CD14-positive monocyte (primary cell): ENCODE data around the gene NTS. TPM values are rescaled to one million over a fixed set of nuclear protein-coding genes. Genes with fewer than 3 reads are reported as not detected.

Source experiments
- DNase-seq, 3 donors: peaks; one replicate each; pipeline ENCODE4 v3.0.0-alpha.2; 2011 to 2022
- H2AFZ ChIP-seq: 2 replicates; pipeline ENCODE4 v1.6.0; 2012; ENCODE audit warnings: mild to moderate bottlenecking, low read depth, low read length, inconsistent platforms; ENCODE audit not compliant: insufficient read depth, poor library complexity, severe bottlenecking
- H3K27ac ChIP-seq, 2 donors: 1 replicate in 1 of 2; 2 replicates in 1 of 2; pipeline ENCODE4 v1.5.1; 2012 to 2013; ENCODE audit warnings: low read length in 2 of 2, control low read depth in 1 of 2, inconsistent platforms in 1 of 2, low read depth in 1 of 2, mild to moderate bottlenecking in 1 of 2
- H3K27me3 ChIP-seq, 2 donors: one replicate each; pipeline versions ENCODE4 v1.6.0 to v1.6.1; 2011 to 2013; ENCODE audit warnings: low read length in 2 of 2; ENCODE audit not compliant: control insufficient read depth in 2 of 2, insufficient read depth in 2 of 2
- H3K36me3 ChIP-seq, 2 donors: replicated peaks in 1 of 2; 1 replicate in 1 of 2; 2 replicates in 1 of 2; pipeline versions ENCODE4 v1.5.1 to v1.6.1; 2012 to 2013; ENCODE audit warnings: low read length in 2 of 2, control low read depth in 1 of 2, inconsistent platforms in 1 of 2, mild to moderate bottlenecking in 1 of 2; ENCODE audit not compliant: insufficient read depth in 2 of 2, control insufficient read depth in 1 of 2
- H3K4me1 ChIP-seq, 2 donors: 1 replicate in 1 of 2; 2 replicates in 1 of 2; pipeline versions ENCODE4 v1.5.1 to v1.6.1; 2012 to 2013; ENCODE audit warnings: low read length in 2 of 2, control low read depth in 1 of 2, inconsistent platforms in 1 of 2, mild to moderate bottlenecking in 1 of 2, moderate library complexity in 1 of 2; ENCODE audit not compliant: insufficient read depth in 2 of 2, control insufficient read depth in 1 of 2
- H3K4me2 ChIP-seq: replicated peaks from 2 replicates; pipeline ENCODE3; 2012; ENCODE audit warnings: low read length, moderate library complexity, mild to moderate bottlenecking; ENCODE audit not compliant: poor library complexity, severe bottlenecking; ENCODE audit errors: extremely low read depth
- H3K4me3 ChIP-seq, 3 experiments: fragments of 200-600 bp in 1 of 3; sonication (generic) in 1 of 3; replicated peaks in 1 of 3; 1 replicate in 2 of 3; 2 replicates in 1 of 3; pipeline ENCODE4 v1.5.1; 2011 to 2013; ENCODE audit warnings: low read length in 3 of 3, mild to moderate bottlenecking in 3 of 3, control low read depth in 2 of 3, low read depth in 2 of 3, inconsistent platforms in 1 of 3, moderate library complexity in 1 of 3
- H3K79me2 ChIP-seq: 2 replicates; pipeline ENCODE4 v1.6.0; 2012; ENCODE audit warnings: mild to moderate bottlenecking, control low read depth, inconsistent platforms, low read length, moderate library complexity; ENCODE audit not compliant: insufficient read depth
- H3K9ac ChIP-seq: 2 replicates; pipeline ENCODE4 v1.6.0; 2017; ENCODE audit warnings: low read length, mild to moderate bottlenecking; ENCODE audit not compliant: insufficient read depth, poor library complexity, severe bottlenecking
- H3K9me3 ChIP-seq, 2 donors: replicated peaks in 1 of 2; 1 replicate in 1 of 2; 2 replicates in 1 of 2; pipeline versions ENCODE4 v1.5.1 to v1.6.1; 2012 to 2013; ENCODE audit warnings: low read length in 2 of 2, control low read depth in 1 of 2; ENCODE audit not compliant: control insufficient read depth in 1 of 2, insufficient read depth in 1 of 2
- H4K20me1 ChIP-seq: 2 replicates; pipeline ENCODE4 v1.6.0; 2012; ENCODE audit warnings: mild to moderate bottlenecking, low read length, control low read depth, moderate library complexity; ENCODE audit not compliant: insufficient read depth
- H3K27ac Mint-ChIP-seq, 7 donors: one replicate each; pipeline ENCODE4 v1.8.0; 2020; ENCODE audit warnings: mild to moderate bottlenecking in 7 of 7, mixed read lengths in 7 of 7, moderate library complexity in 6 of 7, inconsistent platforms in 2 of 7
- H3K27me3 Mint-ChIP-seq, 3 donors: one replicate each; pipeline ENCODE4 v1.8.0; 2021 to 2022; ENCODE audit warnings: low read depth in 3 of 3, mild to moderate bottlenecking in 3 of 3, mixed read lengths in 3 of 3, moderate library complexity in 3 of 3, inconsistent platforms in 1 of 3
- H3K36me3 Mint-ChIP-seq, 2 donors: one replicate each; pipeline ENCODE4 v1.8.0; 2020; ENCODE audit warnings: mixed read lengths in 2 of 2, inconsistent platforms in 1 of 2, mild to moderate bottlenecking in 1 of 2
- H3K4me1 Mint-ChIP-seq: one replicate; pipeline ENCODE4 v1.8.0; 2020; ENCODE audit warnings: mild to moderate bottlenecking, mixed read lengths
- H3K4me3 Mint-ChIP-seq, 2 donors: one replicate each; pipeline ENCODE4 v1.8.0; 2020; ENCODE audit warnings: mild to moderate bottlenecking in 2 of 2, mixed read lengths in 2 of 2, moderate library complexity in 1 of 2
- H3K9me3 Mint-ChIP-seq, 7 donors: one replicate each; pipeline ENCODE4 v1.8.0; 2020 to 2022; ENCODE audit warnings: mixed read lengths in 7 of 7, mild to moderate bottlenecking in 6 of 7, moderate library complexity in 6 of 7, inconsistent platforms in 2 of 7
- WGBS: methylation state at CpG from one replicate; pipeline ENCODE4 v1.1.5; 2013; ENCODE audit warnings: missing lambda C conversion rate; ENCODE audit not compliant: insufficient coverage; 5-methylcytosine and 5-hydroxymethylcytosine counted together
- intact Hi-C, 2 donors: fragments of 100-400 bp; cut with micrococcal nuclease; formaldehyde crosslinking; loops; one replicate each; pipeline versions ENCODE4 v1.15.0 to v1.15.1; 2023
- polyA plus RNA-seq, 3 donors: library from polyadenylated mRNA; depleted of rRNA in 1 of 3; unstranded in 2 of 3; stranded (reverse) in 1 of 3; fragments of 300-500 nt in 2 of 3; fragments of >200 nt in 1 of 3; fragmentation: Illumina TruSeq in 2 of 3; gene quantifications; 1 replicate in 2 of 3; 2 replicates in 1 of 3; pipeline ENCODE4 v1.2.3, GENCODE V29; 2012 to 2021
- TF ChIP-seq, protein P1 (sequence below): fragments of 200-600 bp; IDR thresholded peaks from one replicate; pipeline ENCODE4 v1.8.0; 2022; ENCODE audit warnings: antibody characterized with exemption, mild to moderate bottlenecking

The NTS gene
- polyA plus RNA-seq, 3 donors: not detected

DNA sequence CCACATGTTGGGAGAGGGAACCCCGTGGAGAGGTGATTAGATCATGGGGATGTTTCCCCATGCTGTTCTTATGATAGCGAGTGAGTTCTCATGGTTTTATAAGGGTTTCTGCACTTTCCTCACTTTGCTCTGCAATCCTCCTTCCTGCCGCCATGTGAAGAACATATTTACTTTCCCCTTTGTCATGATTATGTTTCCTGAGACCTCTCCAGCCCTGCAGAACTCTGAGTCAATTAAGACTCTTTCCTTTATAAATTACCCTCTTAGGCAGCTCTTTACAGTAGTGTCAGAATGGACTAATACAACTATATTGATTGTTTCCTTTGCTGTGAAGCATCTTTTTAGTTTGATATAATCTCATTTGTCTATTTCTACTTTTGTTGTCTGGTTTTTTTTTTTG, 24.8 kb upstream of the NTS start:
- Mint-ChIP-seq H3K27ac (no peak overlapping the region), H3K4me1 (no peaks in the 10 kb centered on the region), H3K9me3 (peaks cover 0 to 3% (median 1%) of the 10 kb centered on the region in 7 donors), H3K27me3 (peaks cover 0 to 2% (median 2%) of the 10 kb centered on the region in 3 donors), H3K4me3 (no peak overlapping the region), H3K36me3 (no peaks in the 10 kb centered on the region)
- no CpG with 5 or more reads among the region's 3 CpGs for WGBS
- H3K4me1 ChIP-seq: no peaks in the 10 kb centered on the region
- no peaks in the 10 kb centered on the region for H3K27me3 ChIP-seq
- no peak overlapping the region for H3K9ac ChIP-seq
- no peaks in the 10 kb centered on the region for H3K79me2 ChIP-seq
- no peaks in the 10 kb centered on the region for H4K20me1 ChIP-seq
- peaks cover 0 to under 1% of the 10 kb centered on the region in 2 donors for H3K9me3 ChIP-seq
- no peak overlapping the region for H2AFZ ChIP-seq
- intact Hi-C loops: no loop called here
- TF ChIP-seq, protein P1, sequence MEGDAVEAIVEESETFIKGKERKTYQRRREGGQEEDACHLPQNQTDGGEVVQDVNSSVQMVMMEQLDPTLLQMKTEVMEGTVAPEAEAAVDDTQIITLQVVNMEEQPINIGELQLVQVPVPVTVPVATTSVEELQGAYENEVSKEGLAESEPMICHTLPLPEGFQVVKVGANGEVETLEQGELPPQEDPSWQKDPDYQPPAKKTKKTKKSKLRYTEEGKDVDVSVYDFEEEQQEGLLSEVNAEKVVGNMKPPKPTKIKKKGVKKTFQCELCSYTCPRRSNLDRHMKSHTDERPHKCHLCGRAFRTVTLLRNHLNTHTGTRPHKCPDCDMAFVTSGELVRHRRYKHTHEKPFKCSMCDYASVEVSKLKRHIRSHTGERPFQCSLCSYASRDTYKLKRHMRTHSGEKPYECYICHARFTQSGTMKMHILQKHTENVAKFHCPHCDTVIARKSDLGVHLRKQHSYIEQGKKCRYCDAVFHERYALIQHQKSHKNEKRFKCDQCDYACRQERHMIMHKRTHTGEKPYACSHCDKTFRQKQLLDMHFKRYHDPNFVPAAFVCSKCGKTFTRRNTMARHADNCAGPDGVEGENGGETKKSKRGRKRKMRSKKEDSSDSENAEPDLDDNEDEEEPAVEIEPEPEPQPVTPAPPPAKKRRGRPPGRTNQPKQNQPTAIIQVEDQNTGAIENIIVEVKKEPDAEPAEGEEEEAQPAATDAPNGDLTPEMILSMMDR: no peak
- H3K4me3 ChIP-seq: no peak overlapping the region
- no peak overlapping the region for H3K27ac ChIP-seq
- H3K36me3 ChIP-seq: no peaks in the 10 kb centered on the region
- no peak for DNase-seq
- H3K4me2 ChIP-seq: no peak overlapping the region

DNA sequence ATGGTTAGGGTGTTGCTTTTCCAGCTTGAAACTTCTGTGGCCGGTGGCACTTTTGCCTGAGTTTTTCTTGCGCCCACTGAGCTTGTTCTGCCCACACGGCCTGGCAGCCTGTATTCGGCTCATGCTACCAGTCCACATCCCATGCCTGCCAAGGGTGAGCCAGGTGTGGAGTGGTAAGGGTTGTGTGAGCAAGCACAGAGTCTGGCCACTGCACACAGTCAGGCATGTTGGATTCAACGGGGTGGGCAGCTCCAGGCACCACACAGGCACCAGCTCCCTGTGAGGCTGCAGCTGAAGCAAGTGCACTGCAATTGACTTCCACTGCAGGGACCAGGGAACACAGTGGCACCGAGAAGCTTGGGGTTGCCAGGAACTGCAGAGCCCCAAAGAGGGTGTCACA, 18.8 kb upstream of the NTS start:
- Mint-ChIP-seq H3K4me1 (no peaks in the 10 kb centered on the region), H3K9me3 (peaks cover 0 to 3% (median 0%) of the 10 kb centered on the region in 7 donors), H3K27ac (no peak overlapping the region), H3K27me3 (peaks cover 0 to 2% (median 0%) of the 10 kb centered on the region in 3 donors), H3K36me3 (no peaks in the 10 kb centered on the region), H3K4me3 (no peak overlapping the region)
- Histone ChIP-seq H3K27ac (no peak overlapping the region), H2AFZ (no peak overlapping the region), H3K9ac (no peak overlapping the region), H3K4me2 (no peak overlapping the region), H3K4me1 (no peaks in the 10 kb centered on the region), H4K20me1 (no peaks in the 10 kb centered on the region), H3K27me3 (no peaks in the 10 kb centered on the region), H3K36me3 (no peaks in the 10 kb centered on the region), H3K79me2 (no peaks in the 10 kb centered on the region), H3K4me3 (no peak overlapping the region), H3K9me3 (peaks cover 0 to 5% of the 10 kb centered on the region in 2 donors)
- DNase-seq: no peak
- 98% methylated on average over 5 of the region's 6 CpGs for WGBS
- TF ChIP-seq, protein P1: no peak
- intact Hi-C loops: no loop called here
